DMS79 treated with DMSO at 0.1 percent for 48 hours (cell line): ENCODE data around the gene HPS4.
"Not testable (repeated sequence)": the region's sequence is repeated elsewhere in the genome, so short reads cannot be mapped to it uniquely, and the experiment has no call there.

Experiments
- DNase-seq: peaks from one replicate; lab custom pipeline; 2025; lab: John Stamatoyannopoulos, UW

Gene HPS4

DNA sequence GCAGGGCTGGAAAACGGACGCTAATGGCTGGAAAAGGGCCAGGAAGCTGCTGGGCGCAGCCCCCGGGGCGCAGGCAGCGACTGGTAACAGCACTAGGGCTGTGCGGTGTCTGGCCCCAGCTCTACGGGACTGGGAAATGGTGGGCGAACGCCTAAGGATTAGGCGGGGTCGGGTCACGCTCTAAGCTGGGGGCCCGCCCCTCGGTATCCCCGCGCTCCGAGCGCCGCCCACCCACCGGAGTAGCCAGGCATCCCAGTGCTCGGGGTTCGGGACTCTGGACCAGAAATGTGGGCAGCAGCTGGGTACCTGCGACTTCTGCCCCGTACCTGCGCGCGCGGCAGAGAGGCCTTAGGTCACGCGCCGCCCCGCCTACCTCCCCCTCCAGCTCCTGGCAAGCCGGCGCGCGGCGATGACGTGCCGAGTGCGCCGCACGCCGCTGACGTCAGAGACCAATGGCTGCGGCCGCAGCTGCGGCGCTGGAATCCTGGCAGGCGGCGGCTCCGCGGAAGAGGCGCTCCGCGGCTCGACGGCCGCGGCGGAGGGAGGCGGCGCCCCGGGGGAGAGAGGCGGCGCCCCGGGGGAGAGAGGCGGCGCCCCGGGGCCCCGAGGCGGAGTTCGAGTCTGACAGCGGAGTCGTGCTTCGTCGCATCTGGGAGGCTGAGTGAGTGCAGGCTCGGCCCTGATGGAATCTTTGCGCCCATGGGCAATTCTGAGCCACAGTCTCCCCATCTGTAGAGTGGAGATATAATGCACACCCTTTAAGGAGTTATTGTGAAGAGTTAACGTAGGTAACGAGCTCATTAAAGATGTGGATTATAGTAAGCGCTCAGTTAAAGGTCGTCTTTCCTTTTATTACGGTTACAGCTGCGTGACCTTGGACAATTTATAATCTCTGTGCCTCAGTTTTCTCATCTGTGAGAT lies at the start of gene HPS4, which contains the start of gene SRRD:
Gene HPS4, minus strand, starts transcription at position 345 of the 921 bp plus-strand sequence. CDS start 2,021 bp downstream, outside the sequence.
Gene SRRD, plus strand, starts transcription at position 439 of the 921 bp plus-strand sequence. Its CDS starts 14 bp downstream, at position 453.
- peak; percentile 36 for DNase-seq

GRCh38 chr22:26529345-26529744 lies 45.8 kb upstream of the HPS4 start:
- DNase-seq: no peak

DNA sequence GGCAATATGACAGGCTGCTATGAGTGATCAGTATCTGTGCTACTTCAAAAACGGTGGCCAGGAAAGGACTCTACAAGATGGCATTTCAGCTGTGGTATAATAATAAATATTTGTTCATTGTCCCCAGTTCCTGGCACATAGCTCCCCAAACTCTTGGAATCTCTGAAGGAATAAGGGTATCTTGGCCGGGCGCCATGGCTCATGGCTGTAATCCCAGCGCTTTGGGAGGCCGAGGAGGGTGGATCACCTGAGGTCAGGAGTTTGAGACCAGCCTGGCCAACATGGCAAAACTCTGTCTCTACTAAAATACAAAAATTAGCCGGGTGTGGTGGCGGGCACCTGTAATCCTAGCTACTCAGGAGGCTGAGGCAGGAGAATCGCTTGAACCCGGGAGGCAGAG lies 44.9 kb upstream of the HPS4 start:
- not testable (repeated sequence) for DNase-seq

GRCh38 chr22:26527574-26528465 lies 44.2 kb upstream of the HPS4 start:
- DNase-seq: no peak

GRCh38 chr22:26527167-26527566 lies 43.6 kb upstream of the HPS4 start:
- DNase-seq: no peak

DNA sequence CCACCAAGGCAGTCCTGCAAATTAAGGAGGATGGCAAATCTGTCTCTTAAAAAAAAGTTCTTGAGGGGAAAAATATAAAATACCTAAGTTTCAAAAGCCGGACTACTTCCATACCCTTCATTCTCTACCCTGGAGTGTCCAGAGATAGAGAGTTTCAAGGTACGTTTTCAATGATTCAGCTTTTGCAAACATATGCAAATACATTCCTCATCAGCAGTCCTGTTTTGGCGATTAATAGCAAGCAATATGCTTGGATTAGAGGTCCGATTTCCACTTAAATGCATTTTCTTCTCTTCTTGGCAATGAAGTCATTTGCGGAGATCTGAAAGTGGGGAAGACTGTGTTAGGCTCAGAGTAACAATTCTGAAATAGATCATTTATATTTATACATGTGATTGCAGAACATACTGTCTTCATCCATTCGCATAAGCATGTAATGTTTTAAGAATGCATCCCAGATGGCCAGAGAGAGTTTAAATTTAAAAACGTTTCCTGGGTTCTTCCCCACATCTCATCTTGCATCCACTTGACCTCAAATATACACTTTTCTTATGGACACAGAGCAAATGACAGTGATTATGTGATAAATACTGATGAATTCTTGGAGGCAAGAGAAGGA lies 42.5 kb upstream of the HPS4 start:
- DNase-seq: no peak

GRCh38 chr22:26524870-26525269 lies 41.3 kb upstream of the HPS4 start:
- no peak for DNase-seq

DNA sequence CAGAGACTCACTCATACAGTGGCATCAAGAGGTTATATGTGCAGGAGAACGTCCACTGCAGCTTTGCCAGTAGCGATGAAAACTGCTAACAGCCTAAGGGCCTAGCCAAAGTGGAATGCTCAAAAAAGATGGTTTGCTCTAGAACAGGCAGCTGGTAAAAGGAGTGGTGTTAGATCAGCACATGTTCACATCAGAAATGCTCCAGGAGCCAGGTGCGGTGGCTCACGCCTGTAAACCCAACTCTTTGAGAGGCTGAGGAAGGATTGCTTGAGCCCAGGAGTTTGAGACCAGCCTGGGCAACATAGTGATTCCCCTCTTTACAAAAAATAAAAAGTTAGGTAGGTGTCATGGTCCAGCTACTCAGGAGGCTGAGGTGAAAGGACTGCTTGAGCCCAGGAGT lies 39.0 kb upstream of the HPS4 start:
- no peak for DNase-seq

- DNase-seq: no peak
Observed at GRCh38 chr22:26522012-26522411, 38.4 kb upstream of the HPS4 start.

DNA sequence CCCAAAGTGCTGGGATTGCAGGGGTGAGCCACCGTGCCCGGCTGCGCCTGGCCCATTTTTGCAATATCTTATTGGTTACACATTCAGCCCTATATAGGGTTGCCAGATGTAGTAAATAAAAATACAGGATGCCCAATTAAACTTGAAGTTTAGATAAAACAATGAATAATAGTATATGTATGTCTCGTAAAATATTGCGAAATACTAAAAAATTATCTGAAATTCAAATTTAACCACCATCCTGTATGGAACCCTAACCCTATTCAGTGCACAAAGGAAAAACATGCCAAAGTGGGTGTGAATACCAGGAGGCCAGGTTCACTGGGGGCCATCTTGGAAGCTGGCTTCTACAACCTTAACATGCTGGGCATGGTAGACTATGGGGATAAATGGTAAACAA lies 33.8 kb upstream of the HPS4 start:
- no peak for DNase-seq

GRCh38 chr22:26516503-26516902 lies 32.9 kb upstream of the HPS4 start:
- DNase-seq: no peak

GRCh38 chr22:26515931-26516330 lies 32.3 kb upstream of the HPS4 start:
- DNase-seq: no peak

DNA sequence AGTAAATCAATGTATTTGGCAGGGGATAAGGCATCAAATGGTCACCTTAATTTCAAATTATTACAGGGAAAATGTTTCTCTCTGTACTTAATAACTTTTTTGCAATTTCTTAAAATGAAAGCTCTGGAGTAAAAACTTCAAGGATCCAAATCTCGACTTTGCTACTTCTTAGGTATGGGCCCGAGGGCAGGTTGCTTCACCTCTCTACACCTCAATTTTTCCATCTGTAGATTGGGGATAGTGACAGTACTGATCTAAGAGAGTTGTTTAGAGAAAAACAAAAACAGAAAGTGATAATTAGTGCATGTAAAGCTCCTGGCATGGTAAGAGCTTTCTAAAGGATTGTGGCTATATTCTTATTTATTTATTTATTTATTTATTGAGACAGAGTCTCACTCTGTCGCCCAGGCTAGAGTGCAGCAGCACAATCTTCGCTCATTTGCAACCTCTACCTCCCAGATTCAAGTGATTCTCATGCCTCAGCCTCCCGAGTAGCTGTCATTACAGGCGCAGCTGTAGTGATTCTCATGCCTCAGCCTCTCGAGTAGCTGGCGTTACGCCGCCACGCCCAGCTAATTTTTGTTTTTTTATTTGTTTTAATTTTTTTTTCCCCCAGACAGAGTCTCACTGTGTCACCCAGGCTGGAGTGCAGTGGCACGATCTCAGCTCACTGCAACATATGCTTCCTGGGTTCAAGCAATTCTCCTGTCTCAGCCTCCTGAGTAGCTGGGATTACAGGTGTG lies 31.0 kb upstream of the HPS4 start:
- DNase-seq: no peak

GRCh38 chr22:26513838-26514237 lies 30.3 kb upstream of the HPS4 start:
- no peak for DNase-seq

- peak; percentile 36 for DNase-seq
Observed at GRCh38 chr22:26512149-26512793, 28.7 kb upstream of the HPS4 start, which contains the start of gene TFIP11. TFIP11 (minus strand) TSS chr22:26512473; CDS start chr22:26510272, 2,201 bp downstream.

GRCh38 chr22:26508148-26508547 lies 24.6 kb upstream of the HPS4 start:
- DNase-seq: no peak

GRCh38 chr22:26503758-26504157 lies 20.2 kb upstream of the HPS4 start:
- DNase-seq: no peak

- no peak for DNase-seq
Observed at GRCh38 chr22:26502688-26503561, 19.3 kb upstream of the HPS4 start.

DNA sequence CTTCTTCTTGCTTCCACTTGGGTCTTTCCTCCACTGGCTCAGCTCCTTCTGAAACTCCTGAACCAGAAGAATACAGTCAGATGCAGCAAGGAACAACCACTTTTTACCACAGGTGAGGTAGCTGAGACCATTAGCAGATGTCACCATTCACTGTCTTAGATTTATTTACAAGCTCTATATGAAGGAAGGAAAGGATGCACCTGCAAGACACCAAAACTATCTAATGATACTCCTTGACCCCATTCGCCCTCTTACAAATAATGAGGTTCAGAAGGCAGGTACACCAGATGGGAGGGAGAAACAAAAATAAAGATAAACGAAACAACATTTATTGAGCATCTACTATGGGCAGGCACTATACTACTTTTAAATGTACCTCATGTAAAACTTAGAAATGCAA lies 18.4 kb upstream of the HPS4 start:
- no peak for DNase-seq

- DNase-seq: no peak
Observed at GRCh38 chr22:26499188-26499703, 15.7 kb upstream of the HPS4 start.
